AML-193 (cell line): ENCODE measurements around the gene RPRML.
"Not testable (repeated sequence)": the region's sequence is repeated elsewhere in the genome, so short reads cannot be mapped to it uniquely, and the experiment has no call there.

Experiments
- DNase-seq, 2 experiments: peaks; one replicate each; lab custom pipeline; 2025; lab: John Stamatoyannopoulos, UW

The RPRML gene

DNA sequence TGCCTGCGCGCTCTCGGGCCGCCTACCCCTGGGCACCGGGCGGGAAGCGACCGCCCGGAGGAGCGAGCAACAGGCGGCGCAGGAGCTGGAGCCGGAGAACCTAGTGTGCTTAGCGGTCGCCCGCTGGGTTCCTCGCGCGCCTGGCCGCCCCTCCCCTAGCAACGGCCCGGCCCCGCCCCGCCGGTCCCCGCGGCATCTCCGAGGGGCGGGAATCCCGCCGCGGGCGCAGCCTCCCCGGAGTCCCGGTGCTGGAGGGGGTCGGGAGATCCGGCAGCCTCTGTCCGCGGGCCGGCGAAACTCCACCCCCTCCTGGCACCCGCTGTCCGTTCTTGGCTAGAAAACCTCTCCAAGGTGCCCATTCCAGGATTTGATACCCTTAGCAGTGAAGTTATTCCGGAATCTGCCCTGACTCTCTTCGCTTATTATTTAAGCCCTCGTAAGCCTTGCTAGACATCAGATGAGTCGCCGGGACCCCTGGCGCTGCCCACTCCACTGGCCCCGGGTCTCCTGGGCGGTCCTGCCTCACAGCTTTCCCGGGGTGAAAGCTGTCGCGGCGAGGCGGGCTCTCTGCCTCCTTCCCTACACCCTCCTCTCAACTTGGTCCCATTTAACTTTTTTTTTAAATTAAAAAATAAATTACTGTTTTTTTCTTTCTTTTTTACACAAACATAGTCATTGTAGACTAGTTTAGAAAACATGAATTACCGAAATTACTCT is at the start of gene RPRML:
Gene RPRML, minus strand, starts transcription at position 107 of the 717 bp plus-strand sequence. CDS start 246 bp downstream, outside the sequence.
- DNase-seq: no peak

DNA sequence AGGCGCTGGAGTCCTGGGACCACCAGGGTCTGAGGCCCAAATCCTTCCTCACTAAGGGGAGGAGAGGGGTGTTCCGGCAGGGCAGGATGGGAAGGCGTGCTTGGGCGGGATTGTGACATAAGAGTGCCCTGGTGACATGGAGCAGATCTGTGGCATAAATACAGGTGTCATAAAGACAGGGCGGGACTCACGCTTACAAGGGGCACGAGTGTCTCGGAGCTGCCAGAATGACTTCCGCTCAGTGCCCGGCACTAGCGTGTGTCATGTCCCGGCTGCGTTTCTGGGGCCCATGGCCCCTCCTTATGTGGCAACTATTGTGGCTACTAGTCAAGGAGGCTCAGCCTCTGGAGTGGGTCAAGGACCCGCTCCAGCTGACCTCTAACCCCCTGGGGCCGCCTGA is 37.9 kb upstream of the RPRML start:
- not testable (repeated sequence) for DNase-seq

DNA sequence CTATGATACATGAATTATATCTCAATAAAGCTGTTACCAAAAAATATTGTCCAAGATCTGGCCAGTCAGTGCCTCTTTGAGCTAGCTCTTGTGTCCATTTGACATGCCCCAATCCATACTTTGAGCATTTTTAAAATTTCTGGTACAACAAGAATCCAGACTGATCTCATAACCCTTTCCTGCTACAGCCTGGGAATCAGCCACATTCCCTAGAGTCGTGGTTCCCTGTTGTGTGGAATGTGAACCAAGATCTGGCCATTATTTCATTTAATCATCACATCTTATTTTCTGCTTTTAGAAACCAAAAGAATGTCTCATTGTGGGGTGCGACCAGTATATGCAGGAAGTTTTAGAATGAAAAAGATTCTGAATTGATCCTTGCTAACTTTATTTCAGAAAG is 34.3 kb upstream of the RPRML start:
- no peak for DNase-seq

DNA sequence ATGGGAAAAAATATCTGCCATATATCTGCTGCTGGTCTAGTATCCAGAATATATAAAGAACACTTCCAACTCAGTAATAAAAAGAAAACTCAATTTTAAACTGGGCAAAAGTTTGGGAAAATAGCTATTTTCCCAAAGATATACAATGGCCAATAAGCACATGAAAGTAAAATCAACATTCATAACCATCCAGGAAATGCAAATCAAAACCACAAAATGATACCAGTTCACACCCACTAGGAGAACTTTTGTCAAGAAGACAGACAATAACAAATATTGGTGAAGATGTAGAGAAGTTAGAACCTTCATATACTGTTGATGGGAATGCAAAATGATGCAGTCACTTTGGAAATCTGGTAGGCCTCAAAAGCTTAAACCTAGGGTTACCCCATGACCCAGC is 33.4 kb upstream of the RPRML start:
- no peak for DNase-seq

DNA sequence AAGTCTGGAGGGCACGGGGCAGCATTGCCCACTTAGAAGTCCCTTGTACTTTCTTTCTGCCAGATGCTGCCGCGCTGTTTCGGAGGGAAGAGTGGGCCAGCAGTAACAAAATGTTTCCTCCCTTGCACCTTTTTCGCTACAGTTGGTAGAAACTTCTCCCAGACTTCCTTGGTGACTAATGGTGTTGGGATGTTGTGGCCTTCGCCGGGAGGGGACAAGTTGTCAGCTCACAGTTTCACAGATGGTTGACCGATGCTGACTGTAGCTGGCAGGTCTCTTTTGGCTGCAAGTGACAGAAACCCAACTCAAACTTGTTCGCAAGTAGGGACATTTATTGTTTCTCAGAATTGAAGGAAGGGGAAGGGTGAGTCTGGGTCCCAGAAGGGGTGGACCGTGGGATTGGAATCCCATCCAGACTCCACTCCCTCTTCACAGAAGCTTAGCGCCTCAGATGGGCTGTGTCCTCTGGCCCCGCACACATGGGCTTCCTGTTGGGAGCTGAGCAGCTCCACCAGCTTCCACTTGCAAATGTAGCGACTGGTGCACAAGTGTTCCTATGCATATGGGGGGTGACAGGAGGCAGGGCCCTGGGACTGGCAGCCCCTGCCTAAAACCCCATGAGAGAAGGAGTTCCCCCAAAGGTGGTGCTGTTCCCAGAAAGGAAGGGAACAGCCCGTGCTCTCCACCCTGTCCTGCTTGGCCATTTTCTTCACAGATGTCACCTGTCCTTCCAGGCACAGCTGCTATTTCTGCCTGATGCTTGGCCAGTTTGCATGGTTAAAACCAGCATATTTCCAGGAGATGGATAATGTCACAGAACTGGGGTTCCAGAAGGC is 30.9 kb upstream of the RPRML start:
- no peak for DNase-seq

GRCh38 chr17:47004906-47005305 is 25.9 kb upstream of the RPRML start:
- no peak for DNase-seq

DNA sequence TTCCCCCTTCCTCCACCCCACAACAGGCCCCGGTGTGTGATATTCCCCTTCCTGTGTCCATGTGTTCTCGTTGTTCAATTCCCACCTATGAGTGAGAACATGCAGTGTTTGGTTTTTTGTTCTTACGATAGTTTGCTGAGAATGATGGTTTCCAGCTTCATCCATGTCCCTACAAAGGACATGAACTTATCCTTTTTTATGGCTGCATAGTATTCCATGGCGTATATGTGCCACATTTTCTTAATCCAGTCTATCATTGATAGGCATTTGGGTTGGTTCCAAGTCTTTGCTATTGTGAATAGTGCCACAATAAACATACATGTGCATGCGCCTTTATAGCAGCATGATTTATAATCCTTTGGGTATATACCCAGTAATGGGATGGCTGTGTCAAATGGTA is 24.8 kb upstream of the RPRML start:
- not testable (repeated sequence) for DNase-seq

DNA sequence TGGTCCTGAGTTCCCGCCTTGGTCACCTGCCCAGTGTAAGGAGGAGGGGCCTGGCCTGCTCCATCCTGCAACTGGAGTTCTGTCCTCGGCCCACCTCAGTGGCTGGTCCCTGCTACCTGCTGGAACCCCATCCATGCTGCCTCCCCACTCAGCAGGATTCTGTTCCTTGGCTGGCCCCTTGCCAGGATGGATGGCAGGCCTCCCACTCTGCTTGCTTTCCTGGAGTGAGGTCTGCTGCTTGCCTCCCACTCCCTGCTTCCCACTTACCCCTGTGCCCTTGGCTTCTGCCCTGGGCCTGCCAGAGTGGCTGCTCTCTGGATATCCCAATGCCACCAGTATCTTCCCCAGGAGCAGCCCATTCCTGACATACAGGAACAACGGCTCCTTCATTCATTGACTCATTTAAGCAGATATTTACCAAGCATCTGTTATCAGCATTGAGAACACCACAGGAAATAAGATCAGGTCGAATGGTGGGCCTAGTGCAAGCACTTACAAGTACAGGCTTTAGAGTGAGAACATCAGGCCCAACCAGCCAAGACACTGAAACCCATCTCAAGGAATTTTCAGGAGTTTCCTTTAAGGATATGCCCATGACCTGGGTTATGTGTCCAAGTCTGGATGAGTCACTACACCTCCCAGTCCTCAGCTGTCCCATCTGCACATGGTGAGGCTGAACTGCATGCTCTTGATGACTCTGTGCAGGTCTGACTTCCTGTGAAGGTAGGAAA is 17.0 kb upstream of the RPRML start:
- DNase-seq: no peak

DNA sequence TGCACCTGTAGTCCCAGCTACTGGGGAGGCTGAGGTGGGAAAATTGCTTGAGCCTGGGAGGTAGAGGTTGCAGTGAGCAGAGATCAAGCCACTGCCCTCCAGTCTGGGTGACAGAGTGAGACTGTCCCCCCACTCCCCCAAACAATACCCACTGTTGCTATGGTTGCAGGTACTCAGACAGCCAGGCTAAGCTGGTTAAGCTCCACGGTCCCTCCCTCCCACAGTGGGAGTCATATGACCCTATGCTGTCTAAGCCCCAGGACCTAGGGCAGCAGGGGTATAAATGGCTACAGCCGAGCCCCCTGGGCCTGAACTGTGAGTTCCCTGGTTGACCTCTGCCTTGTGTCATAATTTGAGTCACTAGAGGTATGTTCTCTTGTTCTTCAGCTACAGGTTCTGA is 15.9 kb upstream of the RPRML start:
- DNase-seq: no peak

GRCh38 chr17:46991617-46992016 is 12.6 kb upstream of the RPRML start:
- no peak for DNase-seq

- DNase-seq: no peak
These were observed 10.8 kb upstream of the RPRML start for GRCh38 chr17:46989637-46990431.

- not testable (repeated sequence) for DNase-seq
These were observed 8.9 kb upstream of the RPRML start for GRCh38 chr17:46987927-46988326.

DNA sequence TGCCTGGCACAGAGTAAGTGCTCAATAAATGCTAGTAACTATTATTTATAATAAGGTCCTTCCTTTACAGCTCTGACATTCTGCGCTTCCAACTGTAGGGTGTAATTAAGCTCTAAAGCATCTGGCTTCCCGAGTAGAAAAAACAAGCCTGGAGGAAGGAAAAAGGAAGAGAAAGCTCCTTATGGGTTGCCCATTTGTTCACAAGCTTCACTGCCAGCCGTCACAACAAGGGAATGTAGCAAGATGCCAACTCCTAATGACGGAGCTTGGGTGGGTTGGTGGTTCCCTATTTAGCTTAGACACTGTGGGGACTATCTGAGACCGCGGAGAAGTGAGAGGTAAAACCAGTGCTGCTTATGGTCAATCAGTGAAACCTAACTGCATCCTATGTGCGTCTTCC is 7.3 kb upstream of the RPRML start:
- DNase-seq: no peak

GRCh38 chr17:46984892-46985291 is 5.8 kb upstream of the RPRML start:
- DNase-seq: no peak

GRCh38 chr17:46984341-46984740 is 5.3 kb upstream of the RPRML start:
- no peak for DNase-seq

GRCh38 chr17:46983782-46984181 is 4.7 kb upstream of the RPRML start:
- no peak for DNase-seq

GRCh38 chr17:46982577-46982976 is 3.5 kb upstream of the RPRML start:
- no peak for DNase-seq

- DNase-seq: no peak
These were observed 435 bp downstream of the RPRML start for GRCh38 chr17:46978489-46979146.

DNA sequence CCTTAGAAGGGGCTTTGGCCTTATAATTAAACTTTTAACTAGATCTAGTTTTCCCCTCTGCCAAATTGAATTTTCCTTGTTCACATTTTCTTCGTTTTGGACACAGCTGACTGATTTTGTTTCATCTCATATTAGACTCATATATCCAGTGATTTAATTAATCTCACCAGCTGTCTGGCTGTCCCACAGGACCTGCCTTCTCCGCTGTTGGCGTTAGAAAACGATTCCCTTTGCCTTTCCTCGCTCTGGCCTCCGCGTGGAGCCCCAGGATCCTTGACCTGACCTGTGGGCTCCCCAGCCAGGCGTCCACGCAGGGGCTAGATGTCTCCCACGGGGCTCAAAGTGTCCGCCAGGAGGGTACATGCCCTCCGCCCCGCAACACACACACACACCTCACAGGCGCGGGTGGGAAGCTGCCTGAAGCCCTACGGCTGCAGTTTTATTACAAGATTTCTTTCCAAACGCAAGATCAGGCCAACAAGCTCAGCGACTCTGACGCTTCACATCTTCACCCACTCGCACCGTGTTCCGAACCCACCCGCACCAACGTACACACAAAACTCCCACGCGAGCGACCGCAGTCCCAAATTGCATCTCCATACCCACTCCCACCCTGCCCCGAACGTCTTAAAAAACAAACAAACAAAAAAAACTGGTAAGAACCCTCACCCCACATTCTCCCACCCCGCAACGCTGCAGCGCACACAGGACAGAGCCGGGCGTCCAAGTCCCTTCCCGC is 1.1 kb downstream of the RPRML start:
- DNase-seq: no peak

- DNase-seq: no peak
These were observed 1.7 kb downstream of the RPRML start for GRCh38 chr17:46977348-46977747.
